SK-N-SH (cell line): ENCODE data around the gene GRM7. TPM values are rescaled to one million over a fixed set of nuclear protein-coding genes. Genes with fewer than 3 reads are reported as not detected.

ENCODE experiments used
- CTCF ChIA-PET: fragments of 300-600, 350-600 bp; formaldehyde crosslinking; extraction: SDS; loops from one replicate; lab custom pipeline; 2021; lab: Yijun Ruan, JAX
- POLR2A ChIA-PET: fragments of 350-600 bp; sonication (Branson Sonifier 250); formaldehyde crosslinking; extraction: SDS; loops from one replicate; lab custom pipeline; 2020; ENCODE audit warnings: antibody characterized with exemption, inconsistent platforms; lab: Yijun Ruan, JAX
- DNase-seq: peaks from one replicate; pipeline ENCODE4 v3.0.0; 2012
- H2AFZ ChIP-seq: fragments of 200-600 bp; sonication (generic); 2 replicates; pipeline ENCODE4 v1.8.1; 2016; ENCODE audit warnings: antibody characterized with exemption, mild to moderate bottlenecking, low read depth
- H3F3A ChIP-seq: fragments of 200-600 bp; sonication (generic); replicated peaks from 2 replicates; pipeline ENCODE3; 2016; ENCODE audit warnings: antibody characterized with exemption, mild to moderate bottlenecking; ENCODE audit not compliant: insufficient read depth
- H3K27ac ChIP-seq, 2 experiments: fragments of 200-500 bp in 1 of 2; fragments of 200-600 bp in 1 of 2; sonication (Bioruptor generic) in 1 of 2; sonication (generic), shearing (Covaris generic) in 1 of 2; 2 replicates each; pipeline versions ENCODE4 v1.5.1 to v1.6.1; 2014 to 2016; ENCODE audit warnings: low read depth in 2 of 2, inconsistent platforms in 1 of 2, low read length in 1 of 2, mild to moderate bottlenecking in 1 of 2, mixed read lengths in 1 of 2
- H3K27me3 ChIP-seq: fragments of 200-600 bp; sonication (generic), shearing (Covaris generic); 2 replicates; pipeline ENCODE4 v1.6.1; 2016; ENCODE audit warnings: mixed run types; ENCODE audit not compliant: insufficient read depth
- H3K36me3 ChIP-seq, 2 experiments: fragments of 200-500 bp in 1 of 2; fragments of 200-600 bp in 1 of 2; sonication (Bioruptor generic) in 1 of 2; sonication (generic) in 1 of 2; replicated peaks in 1 of 2; 2 replicates each; pipeline versions ENCODE3 to v1.5.1; 2014 to 2016; ENCODE audit warnings: low read length in 1 of 2, mild to moderate bottlenecking in 1 of 2; ENCODE audit not compliant: insufficient read depth in 2 of 2, control insufficient read depth in 1 of 2
- H3K4me1 ChIP-seq, 2 experiments: fragments of 200-500 bp in 1 of 2; fragments of 200-600 bp in 1 of 2; sonication (Bioruptor generic) in 1 of 2; sonication (generic), shearing (Covaris generic) in 1 of 2; 2 replicates each; pipeline versions ENCODE4 v1.5.1 to v1.6.1; 2014 to 2016; ENCODE audit warnings: low read depth in 1 of 2, low read length in 1 of 2, mixed run types in 1 of 2; ENCODE audit not compliant: insufficient read depth in 2 of 2, control insufficient read depth in 1 of 2
- H3K4me2 ChIP-seq: fragments of 200-600 bp; sonication (generic), shearing (Covaris generic); 2 replicates; pipeline ENCODE4 v1.6.1; 2017; ENCODE audit warnings: mixed run types
- H3K4me3 ChIP-seq, 2 experiments: fragments of 200-500 bp in 1 of 2; fragments of 200-600 bp in 1 of 2; sonication (Bioruptor generic) in 1 of 2; sonication (generic), shearing (Covaris generic) in 1 of 2; 2 replicates each; pipeline versions ENCODE4 v1.5.1 to v1.8.1; 2014 to 2016; ENCODE audit warnings: low read depth in 2 of 2, inconsistent platforms in 1 of 2, low read length in 1 of 2, mild to moderate bottlenecking in 1 of 2, mixed read lengths in 1 of 2, moderate library complexity in 1 of 2
- H3K79me2 ChIP-seq: fragments of 200-600 bp; sonication (generic); 2 replicates; pipeline ENCODE4 v1.8.1; 2017; ENCODE audit warnings: mild to moderate bottlenecking; ENCODE audit not compliant: insufficient read depth
- H3K9ac ChIP-seq: fragments of 200-600 bp; sonication (generic); 2 replicates; pipeline ENCODE4 v1.6.1; 2017; ENCODE audit warnings: mixed run types
- H3K9me2 ChIP-seq: fragments of 200-600 bp; sonication (generic); 2 replicates; pipeline ENCODE4 v1.6.1; 2017; ENCODE audit warnings: mixed run types
- H3K9me3 ChIP-seq: fragments of 200-600 bp; sonication (generic); 2 replicates; pipeline ENCODE4 v1.6.1; 2017; ENCODE audit warnings: mixed run types, mild to moderate bottlenecking, moderate library complexity
- H4K20me1 ChIP-seq: fragments of 200-600 bp; sonication (generic); 2 replicates; pipeline ENCODE4 v1.6.1; 2017; ENCODE audit warnings: mild to moderate bottlenecking, mixed run types; ENCODE audit not compliant: insufficient read depth
- CHD2 ChIP-seq: fragments of 150-350 bp; IDR thresholded peaks from 2 replicates; pipeline ENCODE4 v1.6.1; 2018; ENCODE audit warnings: low read length; ENCODE audit not compliant: partially characterized antibody
- EP300 ChIP-seq, 2 experiments: IDR thresholded peaks; 2 replicates each; pipeline versions ENCODE4 v1.4.0 to v1.6.1; 2012; ENCODE audit warnings: borderline replicate concordance in 1 of 2, low read depth in 1 of 2, low read length in 1 of 2
- FOSL2 ChIP-seq: IDR thresholded peaks from 2 replicates; pipeline ENCODE4 v1.4.0; 2012; ENCODE audit warnings: low read depth, mild to moderate bottlenecking, moderate library complexity, borderline replicate concordance
- GATA2 ChIP-seq: sonication (generic); formaldehyde crosslinking; IDR thresholded peaks from 2 replicates; pipeline ENCODE4 v1.5.0; 2020; ENCODE audit warnings: mild to moderate bottlenecking, missing genetic modification reagents
- MXI1 ChIP-seq: IDR thresholded peaks from 2 replicates; pipeline ENCODE4 v1.6.1; 2012; ENCODE audit warnings: mild to moderate bottlenecking, low read depth, low read length, improper control_type of control experiment
- NFIC ChIP-seq: IDR thresholded peaks from 2 replicates; pipeline ENCODE4 v1.4.0; 2012; ENCODE audit warnings: borderline replicate concordance
- POLR2AphosphoS5 ChIP-seq: IDR thresholded peaks from 2 replicates; pipeline ENCODE4 v1.6.1; 2012; ENCODE audit warnings: low read depth, low read length
- RCOR1 ChIP-seq: fragments of 150-350 bp; IDR thresholded peaks from 2 replicates; pipeline ENCODE4 v1.6.1; 2017; ENCODE audit warnings: antibody characterized with exemption, low read length
- RFX5 ChIP-seq: IDR thresholded peaks from 2 replicates; pipeline ENCODE4 v1.6.1; 2012; ENCODE audit warnings: mild to moderate bottlenecking, improper control_type of control experiment, low read length
- TCF12 ChIP-seq: IDR thresholded peaks from 2 replicates; pipeline ENCODE4 v1.4.0; 2012
- TEAD4 ChIP-seq: IDR thresholded peaks from 2 replicates; pipeline ENCODE4 v1.4.0; 2012; ENCODE audit warnings: mild to moderate bottlenecking, borderline replicate concordance; ENCODE audit not compliant: insufficient read depth
- USF1 ChIP-seq: IDR thresholded peaks from 2 replicates; pipeline ENCODE4 v1.4.0; 2012; ENCODE audit warnings: low read depth, borderline replicate concordance
- WGBS: methylation state at CpG from one replicate; pipeline ENCODE4 v1.1.6; 2017; ENCODE audit warnings: low lambda C conversion rate; 5-methylcytosine and 5-hydroxymethylcytosine counted together
- polyA plus RNA-seq, 3 experiments: library from polyadenylated mRNA; depleted of rRNA; stranded (reverse); fragments of >200 nt; gene quantifications; 2 replicates each; pipeline ENCODE4 v1.2.3, GENCODE V29; 2012
- TF ChIP-seq, protein P1 (sequence below): fragments of 150-350 bp; IDR thresholded peaks from 2 replicates; pipeline ENCODE4 v1.6.1; 2017; ENCODE audit warnings: antibody characterized with exemption, low read length, low read depth, borderline replicate concordance
- TF ChIP-seq, protein P2 (sequence below): IDR thresholded peaks from 2 replicates; pipeline ENCODE4 v1.4.0; 2012; ENCODE audit warnings: low read depth
- TF ChIP-seq, protein P3 (sequence below): IDR thresholded peaks from 2 replicates; pipeline ENCODE4 v1.4.0; 2012; ENCODE audit warnings: low read depth, borderline replicate concordance
- TF ChIP-seq, protein P4 (sequence below): IDR thresholded peaks from 2 replicates; pipeline ENCODE4; 2012

Gene GRM7
- polyA plus RNA-seq, 1 of the 3 experiments (the other 2 are of a cell fraction): 0.03 TPM

DNA sequence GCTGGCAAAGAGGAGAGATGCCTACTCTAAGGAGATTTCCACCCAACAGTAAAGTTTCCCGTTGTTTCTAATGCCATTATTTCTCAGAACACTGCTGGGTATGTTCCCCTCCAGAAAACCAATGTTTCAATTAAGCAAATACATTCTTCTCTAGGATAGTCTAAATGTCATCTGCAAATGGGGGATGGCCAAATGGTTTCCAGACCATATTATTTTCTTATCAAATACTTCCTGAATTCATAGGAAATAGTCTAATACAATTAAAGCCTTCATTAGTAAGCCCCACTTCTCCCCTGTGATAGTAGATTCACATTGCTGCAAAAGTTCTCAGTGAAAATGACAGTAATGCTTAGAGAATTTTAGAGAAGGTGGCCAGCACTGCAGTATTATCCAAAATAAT is 716.6 kb downstream of the GRM7 start:
- Histone ChIP-seq H3K9me3 (0 out of 2 replicates have a peak, but pooled peaks cover 6% of the 10 kb centered on the region), H3K36me3 (no peaks in the 10 kb centered on the region), H3K27ac (peak overlapping the region in 1 of 2 experiments; percentile 98; a peak in 2 of 4 replicates), H3K4me2 (no peak overlapping the region), H3K9me2 (0 out of 2 replicates have a peak, but pooled peaks cover 5% of the 10 kb centered on the region), H4K20me1 (no peaks in the 10 kb centered on the region), H3K79me2 (no peaks in the 10 kb centered on the region), H2AFZ (no peak overlapping the region), H3F3A (no peaks in the 10 kb centered on the region), H3K4me1 (peaks cover 0 to 30% of the 10 kb centered on the region in 2 experiments; a peak in 2 of 4 replicates), H3K9ac (no peak overlapping the region), H3K4me3 (no peak overlapping the region), H3K27me3 (no peaks in the 10 kb centered on the region)
- CTCF ChIA-PET: no interaction called here
- DNase-seq: peak; percentile 33
- 6% methylated on average over 1 of the region's 1 CpG for WGBS
- TF ChIP-seq FOSL2 (no peak), EP300 (IDR thresholded peaks at IDR 0.05; ENCODE audit: borderline replicate concordance in 1 of 2, low read depth in 1 of 2, low read length in 1 of 2) (peak in 1 of 2 experiments; percentile 93; a peak in 2 of 4 replicates), CHD2 (peak; percentile 45), MXI1 (peak; percentile 38; the same call in 1 of the 2 replicates), POLR2AphosphoS5 (peak; percentile 20; the same call in 1 of the 2 replicates), USF1 (no peak), NFIC (no peak), RFX5 (no peak), TEAD4 (peak; percentile 42; the same call in 1 of the 2 replicates), GATA2 (CRISPR knock-in tag) (no peak), RCOR1 (peak; percentile 65), TCF12 (peak; percentile 58)
- TF ChIP-seq, protein P1, sequence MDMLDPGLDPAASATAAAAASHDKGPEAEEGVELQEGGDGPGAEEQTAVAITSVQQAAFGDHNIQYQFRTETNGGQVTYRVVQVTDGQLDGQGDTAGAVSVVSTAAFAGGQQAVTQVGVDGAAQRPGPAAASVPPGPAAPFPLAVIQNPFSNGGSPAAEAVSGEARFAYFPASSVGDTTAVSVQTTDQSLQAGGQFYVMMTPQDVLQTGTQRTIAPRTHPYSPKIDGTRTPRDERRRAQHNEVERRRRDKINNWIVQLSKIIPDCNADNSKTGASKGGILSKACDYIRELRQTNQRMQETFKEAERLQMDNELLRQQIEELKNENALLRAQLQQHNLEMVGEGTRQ: no peak
- TF ChIP-seq, protein P2, sequence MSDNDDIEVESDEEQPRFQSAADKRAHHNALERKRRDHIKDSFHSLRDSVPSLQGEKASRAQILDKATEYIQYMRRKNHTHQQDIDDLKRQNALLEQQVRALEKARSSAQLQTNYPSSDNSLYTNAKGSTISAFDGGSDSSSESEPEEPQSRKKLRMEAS: no peak
- TF ChIP-seq, protein P3, sequence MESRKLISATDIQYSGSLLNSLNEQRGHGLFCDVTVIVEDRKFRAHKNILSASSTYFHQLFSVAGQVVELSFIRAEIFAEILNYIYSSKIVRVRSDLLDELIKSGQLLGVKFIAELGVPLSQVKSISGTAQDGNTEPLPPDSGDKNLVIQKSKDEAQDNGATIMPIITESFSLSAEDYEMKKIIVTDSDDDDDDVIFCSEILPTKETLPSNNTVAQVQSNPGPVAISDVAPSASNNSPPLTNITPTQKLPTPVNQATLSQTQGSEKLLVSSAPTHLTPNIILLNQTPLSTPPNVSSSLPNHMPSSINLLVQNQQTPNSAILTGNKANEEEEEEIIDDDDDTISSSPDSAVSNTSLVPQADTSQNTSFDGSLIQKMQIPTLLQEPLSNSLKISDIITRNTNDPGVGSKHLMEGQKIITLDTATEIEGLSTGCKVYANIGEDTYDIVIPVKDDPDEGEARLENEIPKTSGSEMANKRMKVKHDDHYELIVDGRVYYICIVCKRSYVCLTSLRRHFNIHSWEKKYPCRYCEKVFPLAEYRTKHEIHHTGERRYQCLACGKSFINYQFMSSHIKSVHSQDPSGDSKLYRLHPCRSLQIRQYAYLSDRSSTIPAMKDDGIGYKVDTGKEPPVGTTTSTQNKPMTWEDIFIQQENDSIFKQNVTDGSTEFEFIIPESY: no peak
- TF ChIP-seq, protein P4, sequence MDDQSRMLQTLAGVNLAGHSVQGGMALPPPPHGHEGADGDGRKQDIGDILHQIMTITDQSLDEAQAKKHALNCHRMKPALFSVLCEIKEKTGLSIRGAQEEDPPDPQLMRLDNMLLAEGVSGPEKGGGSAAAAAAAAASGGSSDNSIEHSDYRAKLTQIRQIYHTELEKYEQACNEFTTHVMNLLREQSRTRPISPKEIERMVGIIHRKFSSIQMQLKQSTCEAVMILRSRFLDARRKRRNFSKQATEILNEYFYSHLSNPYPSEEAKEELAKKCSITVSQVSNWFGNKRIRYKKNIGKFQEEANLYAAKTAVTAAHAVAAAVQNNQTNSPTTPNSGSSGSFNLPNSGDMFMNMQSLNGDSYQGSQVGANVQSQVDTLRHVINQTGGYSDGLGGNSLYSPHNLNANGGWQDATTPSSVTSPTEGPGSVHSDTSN: no peak
- POLR2A ChIA-PET: no interaction called here
